ENCODE measurements around the gene TC2N. TPM values are rescaled to one million over a fixed set of nuclear protein-coding genes. Genes with fewer than 3 reads are reported as not detected.

Gene TC2N
- total RNA-seq, 2 donors from 2014 or later: 17.3 to 19.5 TPM

GRCh38 chr14:91858536-91859275, 8.6 kb downstream of the TC2N start:
- H3K9me3 ChIP-seq (ENCODE audit: control insufficient read depth, low read length): no peaks in the 10 kb centered on the region
- H3K27ac ChIP-seq (ENCODE audit: low read depth, low read length): no peak overlapping the region
- peak; percentile 59 for TF ChIP-seq CTCF (conservative IDR thresholded peaks at IDR 0.05)
- Mint-ChIP-seq H3K36me3 (ENCODE audit: low read depth) (no peaks in the 10 kb centered on the region), H3K27ac (no peak overlapping the region), H3K4me3 (no peak overlapping the region), H3K27me3 (ENCODE audit: insufficient read depth) (peaks cover 6% of the 10 kb centered on the region), H3K4me1 (peaks cover 24% of the 10 kb centered on the region), H3K9me3 (no peaks in the 10 kb centered on the region)
- no peak overlapping the region for H3K9ac ChIP-seq (ENCODE audit: extremely low read depth, low read length, poor library complexity, severe bottlenecking)
- H3K4me1 ChIP-seq (ENCODE audit: control insufficient read depth, insufficient read depth, low read length): no peaks in the 10 kb centered on the region
- no peaks in the 10 kb centered on the region for H3K36me3 ChIP-seq (ENCODE audit: control insufficient read depth, insufficient read depth, low read length)
- H3K4me3 ChIP-seq (ENCODE audit: low read length): no peak overlapping the region
- peak; percentile 75 for DNase-seq
- H3K27me3 ChIP-seq (ENCODE audit: control insufficient read depth, insufficient read depth, low read length, poor library complexity, severe bottlenecking): no peaks in the 10 kb centered on the region
- 59 to 65% methylated on average over 4 to 7 of the region's 8 CpGs for WGBS, 2 experiments (ENCODE audit: insufficient coverage in 1 of 2, insufficient read length in 1 of 2)

- H3K36me3 ChIP-seq (ENCODE audit: control insufficient read depth, insufficient read depth, low read length): no peaks in the 10 kb centered on the region
- WGBS, 2 experiments (ENCODE audit: insufficient coverage in 1 of 2, insufficient read length in 1 of 2): 92% methylated on average over 2 of the region's 2 CpGs; no CpG with 5 or more reads in 1 of the 2 experiments
- Mint-ChIP-seq H3K4me3 (no peak overlapping the region), H3K36me3 (ENCODE audit: low read depth) (no peaks in the 10 kb centered on the region), H3K27me3 (ENCODE audit: insufficient read depth) (peaks cover 6% of the 10 kb centered on the region), H3K27ac (no peak overlapping the region), H3K4me1 (peaks cover 17% of the 10 kb centered on the region), H3K9me3 (no peaks in the 10 kb centered on the region)
- no peak for DNase-seq
- H3K27ac ChIP-seq (ENCODE audit: low read depth, low read length): no peak overlapping the region
- no peak overlapping the region for H3K9ac ChIP-seq (ENCODE audit: extremely low read depth, low read length, poor library complexity, severe bottlenecking)
- no peak overlapping the region for H3K4me3 ChIP-seq (ENCODE audit: low read length)
- H3K4me1 ChIP-seq (ENCODE audit: control insufficient read depth, insufficient read depth, low read length): no peaks in the 10 kb centered on the region
- H3K27me3 ChIP-seq (ENCODE audit: control insufficient read depth, insufficient read depth, low read length, poor library complexity, severe bottlenecking): no peaks in the 10 kb centered on the region
- no peaks in the 10 kb centered on the region for H3K9me3 ChIP-seq (ENCODE audit: control insufficient read depth, low read length)
- no peak for TF ChIP-seq CTCF (conservative IDR thresholded peaks at IDR 0.05)
Measured at GRCh38 chr14:91857614-91858013, 9.7 kb downstream of the TC2N start.

- Mint-ChIP-seq H3K27ac (no peak overlapping the region), H3K4me3 (no peak overlapping the region), H3K9me3 (no peaks in the 10 kb centered on the region), H3K27me3 (ENCODE audit: insufficient read depth) (peaks cover under 1% of the 10 kb centered on the region), H3K4me1 (peaks cover 12% of the 10 kb centered on the region), H3K36me3 (ENCODE audit: low read depth) (no peaks in the 10 kb centered on the region)
- DNase-seq: no peak
- no peaks in the 10 kb centered on the region for H3K9me3 ChIP-seq (ENCODE audit: control insufficient read depth, low read length)
- H3K4me3 ChIP-seq (ENCODE audit: low read length): no peak overlapping the region
- no peak overlapping the region for H3K9ac ChIP-seq (ENCODE audit: extremely low read depth, low read length, poor library complexity, severe bottlenecking)
- WGBS, 2 experiments (ENCODE audit: insufficient coverage in 1 of 2, insufficient read length in 1 of 2): no CpG with 5 or more reads among the region's 2 CpGs
- TF ChIP-seq CTCF (conservative IDR thresholded peaks at IDR 0.05): no peak
- H3K27ac ChIP-seq (ENCODE audit: low read depth, low read length): no peak overlapping the region
- H3K4me1 ChIP-seq (ENCODE audit: control insufficient read depth, insufficient read depth, low read length): no peaks in the 10 kb centered on the region
- no peaks in the 10 kb centered on the region for H3K36me3 ChIP-seq (ENCODE audit: control insufficient read depth, insufficient read depth, low read length)
- no peaks in the 10 kb centered on the region for H3K27me3 ChIP-seq (ENCODE audit: control insufficient read depth, insufficient read depth, low read length, poor library complexity, severe bottlenecking)
Measured at GRCh38 chr14:91854327-91854934, 12.9 kb downstream of the TC2N start.

Measured in endodermal cell (in vitro differentiated cells).